CD14-positive monocyte (primary cell): ENCODE data around the gene DNAH1. TPM values are rescaled to one million over a fixed set of nuclear protein-coding genes. Genes with fewer than 3 reads are reported as not detected.

Experiments used
- DNase-seq, 3 donors: peaks; one replicate each; pipeline ENCODE4 v3.0.0-alpha.2; 2011 to 2022
- H2AFZ ChIP-seq: 2 replicates; pipeline ENCODE4 v1.6.0; 2012; ENCODE audit warnings: mild to moderate bottlenecking, low read depth, low read length, inconsistent platforms; ENCODE audit not compliant: insufficient read depth, poor library complexity, severe bottlenecking
- H3K27ac ChIP-seq, 2 donors: 1 replicate in 1 of 2; 2 replicates in 1 of 2; pipeline ENCODE4 v1.5.1; 2012 to 2013; ENCODE audit warnings: low read length in 2 of 2, control low read depth in 1 of 2, inconsistent platforms in 1 of 2, low read depth in 1 of 2, mild to moderate bottlenecking in 1 of 2
- H3K27me3 ChIP-seq, 2 donors: one replicate each; pipeline versions ENCODE4 v1.6.0 to v1.6.1; 2011 to 2013; ENCODE audit warnings: low read length in 2 of 2; ENCODE audit not compliant: control insufficient read depth in 2 of 2, insufficient read depth in 2 of 2
- H3K36me3 ChIP-seq, 2 donors: replicated peaks in 1 of 2; 1 replicate in 1 of 2; 2 replicates in 1 of 2; pipeline versions ENCODE4 v1.5.1 to v1.6.1; 2012 to 2013; ENCODE audit warnings: low read length in 2 of 2, control low read depth in 1 of 2, inconsistent platforms in 1 of 2, mild to moderate bottlenecking in 1 of 2; ENCODE audit not compliant: insufficient read depth in 2 of 2, control insufficient read depth in 1 of 2
- H3K4me1 ChIP-seq, 2 donors: 1 replicate in 1 of 2; 2 replicates in 1 of 2; pipeline versions ENCODE4 v1.5.1 to v1.6.1; 2012 to 2013; ENCODE audit warnings: low read length in 2 of 2, control low read depth in 1 of 2, inconsistent platforms in 1 of 2, mild to moderate bottlenecking in 1 of 2, moderate library complexity in 1 of 2; ENCODE audit not compliant: insufficient read depth in 2 of 2, control insufficient read depth in 1 of 2
- H3K4me2 ChIP-seq: replicated peaks from 2 replicates; pipeline ENCODE3; 2012; ENCODE audit warnings: low read length, moderate library complexity, mild to moderate bottlenecking; ENCODE audit not compliant: poor library complexity, severe bottlenecking; ENCODE audit errors: extremely low read depth
- H3K4me3 ChIP-seq, 3 experiments: fragments of 200-600 bp in 1 of 3; sonication (generic) in 1 of 3; replicated peaks in 1 of 3; 1 replicate in 2 of 3; 2 replicates in 1 of 3; pipeline ENCODE4 v1.5.1; 2011 to 2013; ENCODE audit warnings: low read length in 3 of 3, mild to moderate bottlenecking in 3 of 3, control low read depth in 2 of 3, low read depth in 2 of 3, inconsistent platforms in 1 of 3, moderate library complexity in 1 of 3
- H3K79me2 ChIP-seq: 2 replicates; pipeline ENCODE4 v1.6.0; 2012; ENCODE audit warnings: mild to moderate bottlenecking, control low read depth, inconsistent platforms, low read length, moderate library complexity; ENCODE audit not compliant: insufficient read depth
- H3K9ac ChIP-seq: 2 replicates; pipeline ENCODE4 v1.6.0; 2017; ENCODE audit warnings: low read length, mild to moderate bottlenecking; ENCODE audit not compliant: insufficient read depth, poor library complexity, severe bottlenecking
- H3K9me3 ChIP-seq, 2 donors: replicated peaks in 1 of 2; 1 replicate in 1 of 2; 2 replicates in 1 of 2; pipeline versions ENCODE4 v1.5.1 to v1.6.1; 2012 to 2013; ENCODE audit warnings: low read length in 2 of 2, control low read depth in 1 of 2; ENCODE audit not compliant: control insufficient read depth in 1 of 2, insufficient read depth in 1 of 2
- H4K20me1 ChIP-seq: 2 replicates; pipeline ENCODE4 v1.6.0; 2012; ENCODE audit warnings: mild to moderate bottlenecking, low read length, control low read depth, moderate library complexity; ENCODE audit not compliant: insufficient read depth
- H3K27ac Mint-ChIP-seq, 7 donors: one replicate each; pipeline ENCODE4 v1.8.0; 2020; ENCODE audit warnings: mild to moderate bottlenecking in 7 of 7, mixed read lengths in 7 of 7, moderate library complexity in 6 of 7, inconsistent platforms in 2 of 7
- H3K27me3 Mint-ChIP-seq, 3 donors: one replicate each; pipeline ENCODE4 v1.8.0; 2021 to 2022; ENCODE audit warnings: low read depth in 3 of 3, mild to moderate bottlenecking in 3 of 3, mixed read lengths in 3 of 3, moderate library complexity in 3 of 3, inconsistent platforms in 1 of 3
- H3K36me3 Mint-ChIP-seq, 2 donors: one replicate each; pipeline ENCODE4 v1.8.0; 2020; ENCODE audit warnings: mixed read lengths in 2 of 2, inconsistent platforms in 1 of 2, mild to moderate bottlenecking in 1 of 2
- H3K4me1 Mint-ChIP-seq: one replicate; pipeline ENCODE4 v1.8.0; 2020; ENCODE audit warnings: mild to moderate bottlenecking, mixed read lengths
- H3K4me3 Mint-ChIP-seq, 2 donors: one replicate each; pipeline ENCODE4 v1.8.0; 2020; ENCODE audit warnings: mild to moderate bottlenecking in 2 of 2, mixed read lengths in 2 of 2, moderate library complexity in 1 of 2
- H3K9me3 Mint-ChIP-seq, 7 donors: one replicate each; pipeline ENCODE4 v1.8.0; 2020 to 2022; ENCODE audit warnings: mixed read lengths in 7 of 7, mild to moderate bottlenecking in 6 of 7, moderate library complexity in 6 of 7, inconsistent platforms in 2 of 7
- CTCF ChIP-seq: fragments of 200-600 bp; IDR thresholded peaks from one replicate; pipeline ENCODE4 v1.8.0; 2022; ENCODE audit warnings: antibody characterized with exemption, mild to moderate bottlenecking
- WGBS: methylation state at CpG from one replicate; pipeline ENCODE4 v1.1.5; 2013; ENCODE audit warnings: missing lambda C conversion rate; ENCODE audit not compliant: insufficient coverage; 5-methylcytosine and 5-hydroxymethylcytosine counted together
- intact Hi-C, 2 donors: fragments of 100-400 bp; cut with micrococcal nuclease; formaldehyde crosslinking; loops; one replicate each; pipeline versions ENCODE4 v1.15.0 to v1.15.1; 2023
- polyA plus RNA-seq, 3 donors: library from polyadenylated mRNA; depleted of rRNA in 1 of 3; unstranded in 2 of 3; stranded (reverse) in 1 of 3; fragments of 300-500 nt in 2 of 3; fragments of >200 nt in 1 of 3; fragmentation: Illumina TruSeq in 2 of 3; gene quantifications; 1 replicate in 2 of 3; 2 replicates in 1 of 3; pipeline ENCODE4 v1.2.3, GENCODE V29; 2012 to 2021

Gene DNAH1
- polyA plus RNA-seq, 3 donors, result 0.15 to 47.0 (median 0.25) TPM

GRCh38 chr3:52327486-52328290 is 11.6 kb downstream of the DNAH1 start:
- H3K27me3 ChIP-seq, result no peaks in the 10 kb centered on the region
- WGBS, result 95% methylated on average over 5 of the region's 5 CpGs
- Mint-ChIP-seq H3K4me3 (no peak overlapping the region), H3K36me3 (peaks cover 26 to 30% of the 10 kb centered on the region in 2 donors), H3K27ac (no peak overlapping the region), H3K27me3 (peaks cover 0 to 1% (median 0%) of the 10 kb centered on the region in 3 donors), H3K4me1 (no peaks in the 10 kb centered on the region), H3K9me3 (no peaks in the 10 kb centered on the region)
- no peak overlapping the region for H2AFZ ChIP-seq
- intact Hi-C loops, result no loop called here
- H3K9me3 ChIP-seq, result no peaks in the 10 kb centered on the region
- no peak overlapping the region for H3K9ac ChIP-seq
- no peaks in the 10 kb centered on the region for H4K20me1 ChIP-seq
- TF ChIP-seq CTCF, result no peak
- H3K4me2 ChIP-seq, result no peak overlapping the region
- H3K4me1 ChIP-seq, result no peaks in the 10 kb centered on the region
- H3K27ac ChIP-seq, result no peak overlapping the region
- no peak overlapping the region for H3K4me3 ChIP-seq
- H3K79me2 ChIP-seq, result no peaks in the 10 kb centered on the region
- no peak for DNase-seq
- peaks cover 15 to 32% of the 10 kb centered on the region in 2 donors for H3K36me3 ChIP-seq

DNA sequence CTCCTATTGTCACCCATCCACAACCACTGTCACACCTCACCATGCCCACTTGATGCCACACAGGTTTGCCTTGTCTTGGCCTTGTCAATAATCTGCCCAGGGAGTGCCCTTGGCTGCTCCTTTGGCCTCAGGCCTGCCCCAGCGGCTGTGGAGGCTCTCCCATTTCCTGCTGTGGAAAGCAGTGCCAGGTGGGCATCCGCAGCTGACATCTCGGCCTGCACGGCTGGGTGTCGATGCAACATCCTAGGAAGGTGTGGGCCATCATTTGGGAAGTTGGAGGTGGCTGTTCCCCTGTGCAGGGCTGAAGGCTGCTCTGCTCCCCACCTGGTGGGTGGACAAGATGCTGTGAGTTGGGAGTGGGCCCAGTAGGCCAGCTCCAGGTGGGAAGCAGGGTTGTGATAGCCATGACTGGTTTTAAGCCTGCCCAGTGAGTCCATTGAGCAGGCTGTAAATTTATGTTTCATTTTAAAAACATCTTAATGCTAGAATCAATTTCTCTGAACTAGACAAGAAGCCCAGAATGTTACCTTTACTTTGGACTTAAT is 12.5 kb downstream of the DNAH1 start:
- H3K36me3 ChIP-seq, result peaks cover 17 to 32% of the 10 kb centered on the region in 2 donors
- intact Hi-C loops, result no loop called here
- 94% methylated on average over 5 of the region's 5 CpGs for WGBS
- H3K4me1 Mint-ChIP-seq, result no peaks in the 10 kb centered on the region
- H3K27me3 Mint-ChIP-seq, result peaks cover 0 to 1% (median 0%) of the 10 kb centered on the region in 3 donors
- peak overlapping the region in 1 of 7 donors; percentile 3 for H3K27ac Mint-ChIP-seq
- no peak overlapping the region for H3K4me2 ChIP-seq
- H3K9me3 Mint-ChIP-seq, result no peaks in the 10 kb centered on the region
- H3K9me3 ChIP-seq, result no peaks in the 10 kb centered on the region
- no peaks in the 10 kb centered on the region for H3K79me2 ChIP-seq
- no peak overlapping the region for H3K4me3 Mint-ChIP-seq
- no peak overlapping the region for H2AFZ ChIP-seq
- no peak overlapping the region for H3K9ac ChIP-seq
- H3K4me1 ChIP-seq, result no peaks in the 10 kb centered on the region
- no peak overlapping the region for H3K27ac ChIP-seq
- H3K4me3 ChIP-seq, result no peak overlapping the region
- TF ChIP-seq CTCF, result no peak
- H3K27me3 ChIP-seq, result no peaks in the 10 kb centered on the region
- no peak for DNase-seq
- H4K20me1 ChIP-seq, result no peaks in the 10 kb centered on the region
- H3K36me3 Mint-ChIP-seq, result peaks cover 22 to 36% of the 10 kb centered on the region in 2 donors
